ENCODE data around the gene SPPL2C. TPM values are rescaled to one million over a fixed set of nuclear protein-coding genes. Genes with fewer than 3 reads are reported as not detected.

SPPL2C gene
- not detected for total RNA-seq

GRCh38 chr17:45844695-45845375, at the start of gene SPPL2C:
TSS of gene SPPL2C (plus strand) at chr17:45844881. CDS start at chr17:45844907, 26 bp downstream.
- peaks cover 4% of the 10 kb centered on the region for H3K27me3 ChIP-seq
- H3K4me3 ChIP-seq = no peak within 1 kb of the TSS
- no peak for TF ChIP-seq POLR2A (IDR thresholded peaks at IDR 0.05)
- no peak for TF ChIP-seq POLR2AphosphoS5 (IDR thresholded peaks at IDR 0.05)
- TF ChIP-seq CTCF (IDR thresholded peaks at IDR 0.05) = no peak
- TF ChIP-seq EP300 (IDR thresholded peaks at IDR 0.05) = no peak
- H3K36me3 ChIP-seq = no peaks in the 10 kb centered on the region
- no peak for DNase-seq (ENCODE audit: low spot score in 2 of 2)
- no peaks in the 10 kb centered on the region for H3K9me3 ChIP-seq
- no peaks in the 10 kb centered on the region for H3K4me1 ChIP-seq
- no peak within 1 kb of the TSS for H3K27ac ChIP-seq
- WGBS = 81% methylated on average over 10 of the region's 25 CpGs

GRCh38 chr17:45800816-45801215, 43.9 kb upstream of the SPPL2C start:
- Histone ChIP-seq H3K4me3 (no peak overlapping the region), H3K27ac (no peak overlapping the region), H3K9me3 (no peaks in the 10 kb centered on the region), H3K27me3 (peaks cover 56% of the 10 kb centered on the region), H3K4me1 (no peaks in the 10 kb centered on the region), H3K36me3 (no peaks in the 10 kb centered on the region)
- no peak for DNase-seq (ENCODE audit: low spot score in 2 of 2)
- no peak for TF ChIP-seq CTCF (IDR thresholded peaks at IDR 0.05)
- no peak for TF ChIP-seq POLR2AphosphoS5 (IDR thresholded peaks at IDR 0.05)
- no peak for TF ChIP-seq EP300 (IDR thresholded peaks at IDR 0.05)
- TF ChIP-seq POLR2A (IDR thresholded peaks at IDR 0.05) = no peak
- 31% methylated on average over 2 of the region's 2 CpGs for WGBS

- H3K27me3 ChIP-seq = peaks cover 55% of the 10 kb centered on the region
- TF ChIP-seq EP300 (IDR thresholded peaks at IDR 0.05) (no peak), POLR2A (IDR thresholded peaks at IDR 0.05) (no peak), CTCF (IDR thresholded peaks at IDR 0.05) (no peak), POLR2AphosphoS5 (IDR thresholded peaks at IDR 0.05) (no peak)
- no peak overlapping the region for H3K4me3 ChIP-seq
- no peaks in the 10 kb centered on the region for H3K4me1 ChIP-seq
- H3K9me3 ChIP-seq = no peaks in the 10 kb centered on the region
- 64% methylated on average over 8 of the region's 8 CpGs for WGBS
- no peak overlapping the region for H3K27ac ChIP-seq
- H3K36me3 ChIP-seq = no peaks in the 10 kb centered on the region
- DNase-seq (ENCODE audit: low spot score in 2 of 2) = no peak
Measured at GRCh38 chr17:45801421-45801820, 43.3 kb upstream of the SPPL2C start.

- 94% methylated on average over 1 of the region's 1 CpG for whole genome bisulfite sequencing
- no peak overlapping the region for H3K27ac ChIP-seq
- no peaks in the 10 kb centered on the region for H3K9me3 ChIP-seq
- H3K4me1 ChIP-seq = no peaks in the 10 kb centered on the region
- H3K4me3 ChIP-seq = no peak overlapping the region
- no peaks in the 10 kb centered on the region for H3K36me3 ChIP-seq
- TF ChIP-seq CTCF (IDR thresholded peaks at IDR 0.05) (no peak), EP300 (IDR thresholded peaks at IDR 0.05) (no peak), POLR2A (IDR thresholded peaks at IDR 0.05) (no peak), POLR2AphosphoS5 (IDR thresholded peaks at IDR 0.05) (no peak)
- no peak for DNase-seq (ENCODE audit: low spot score in 2 of 2)
- peaks cover 48% of the 10 kb centered on the region for H3K27me3 ChIP-seq
Measured at GRCh38 chr17:45808845-45809244, 35.8 kb upstream of the SPPL2C start.

GRCh38 chr17:45809499-45809898, 35.2 kb upstream of the SPPL2C start:
- peaks cover 42% of the 10 kb centered on the region for H3K27me3 ChIP-seq
- DNase-seq (ENCODE audit: low spot score in 2 of 2) = no peak
- H3K4me3 ChIP-seq = no peak overlapping the region
- TF ChIP-seq CTCF (IDR thresholded peaks at IDR 0.05) (no peak), POLR2A (IDR thresholded peaks at IDR 0.05) (no peak), EP300 (IDR thresholded peaks at IDR 0.05) (no peak), POLR2AphosphoS5 (IDR thresholded peaks at IDR 0.05) (no peak)
- H3K4me1 ChIP-seq = no peaks in the 10 kb centered on the region
- H3K27ac ChIP-seq = no peak overlapping the region
- H3K9me3 ChIP-seq = no peaks in the 10 kb centered on the region
- no peaks in the 10 kb centered on the region for H3K36me3 ChIP-seq
- WGBS = 73% methylated on average over 2 of the region's 15 CpGs
